Amniotic stem cell (primary cell): ENCODE data around the gene MEGF9.
"Not testable (repeated sequence)": the region's sequence is repeated elsewhere in the genome, so short reads cannot be mapped to it uniquely, and the experiment has no call there.

Source experiments
- DNase-seq: peaks from one replicate; lab custom pipeline; 2025; lab: John Stamatoyannopoulos, UW

MEGF9 gene

DNA sequence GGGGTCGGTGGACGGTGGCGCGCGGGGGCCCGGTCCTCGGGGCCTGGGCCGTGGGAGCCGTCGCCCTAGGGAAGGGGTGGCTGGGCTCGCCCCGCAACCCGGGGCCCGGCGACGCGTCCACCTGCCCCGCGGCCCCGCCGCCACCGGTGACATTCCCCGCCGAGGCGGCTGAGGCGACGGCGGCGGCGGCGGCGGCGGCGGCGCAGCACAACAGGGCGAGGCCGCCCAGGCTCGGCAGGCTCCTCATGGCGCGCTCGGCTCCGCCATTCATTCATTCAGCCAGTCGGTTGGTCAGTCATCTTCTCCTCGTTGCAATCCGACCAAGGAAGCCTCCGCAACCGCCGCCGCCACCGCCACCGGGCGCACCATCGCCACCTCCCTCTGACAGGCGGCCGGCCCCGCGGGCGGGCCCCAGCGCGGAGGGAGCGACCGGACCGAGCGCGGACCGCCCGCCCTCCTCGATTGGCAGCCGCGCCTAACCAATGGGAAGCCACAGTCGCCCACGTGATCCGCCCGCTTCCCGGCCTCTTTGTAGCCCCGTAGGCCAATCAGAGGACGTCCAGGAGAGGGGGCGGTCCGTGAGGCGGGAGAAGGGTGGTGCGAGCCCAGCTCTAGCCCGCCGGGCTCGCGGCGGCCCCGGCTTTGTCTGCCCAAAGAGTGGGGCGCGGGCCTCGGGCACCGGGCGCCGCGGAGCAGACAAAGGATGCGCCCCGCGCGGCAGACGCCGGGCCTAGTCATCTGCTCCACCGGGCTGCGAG, at the start of gene MEGF9:
TSS of gene MEGF9 (minus strand) at position 383 of the 758 bp plus-strand sequence. CDS start at position 271, 112 bp downstream.
- peak; percentile 98 for DNase-seq

- no peak for DNase-seq
These were observed 46.7 kb upstream of the MEGF9 start for GRCh38 chr9:120761006-120761405.

- DNase-seq = no peak
These were observed 45.6 kb upstream of the MEGF9 start for GRCh38 chr9:120759755-120760400.

DNA sequence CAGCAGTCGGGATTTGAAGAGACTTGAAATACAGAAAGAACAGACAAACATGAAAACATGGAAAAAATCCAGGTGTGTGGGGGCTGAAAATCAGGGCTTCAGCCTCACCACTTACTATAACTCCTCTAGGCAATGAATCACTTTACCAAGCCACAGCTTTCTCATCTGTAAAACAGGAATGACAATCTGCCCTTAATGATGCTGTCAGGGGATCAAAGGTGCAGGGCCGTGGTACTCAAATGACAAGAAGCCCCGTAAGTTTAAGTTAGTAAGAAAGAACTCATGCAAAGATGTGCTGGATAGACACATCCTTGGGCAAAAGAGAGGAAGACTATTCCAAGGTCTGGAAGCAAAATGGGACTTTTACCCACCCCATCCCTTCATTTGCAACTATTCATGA, 44.3 kb upstream of the MEGF9 start:
- DNase-seq = no peak

DNA sequence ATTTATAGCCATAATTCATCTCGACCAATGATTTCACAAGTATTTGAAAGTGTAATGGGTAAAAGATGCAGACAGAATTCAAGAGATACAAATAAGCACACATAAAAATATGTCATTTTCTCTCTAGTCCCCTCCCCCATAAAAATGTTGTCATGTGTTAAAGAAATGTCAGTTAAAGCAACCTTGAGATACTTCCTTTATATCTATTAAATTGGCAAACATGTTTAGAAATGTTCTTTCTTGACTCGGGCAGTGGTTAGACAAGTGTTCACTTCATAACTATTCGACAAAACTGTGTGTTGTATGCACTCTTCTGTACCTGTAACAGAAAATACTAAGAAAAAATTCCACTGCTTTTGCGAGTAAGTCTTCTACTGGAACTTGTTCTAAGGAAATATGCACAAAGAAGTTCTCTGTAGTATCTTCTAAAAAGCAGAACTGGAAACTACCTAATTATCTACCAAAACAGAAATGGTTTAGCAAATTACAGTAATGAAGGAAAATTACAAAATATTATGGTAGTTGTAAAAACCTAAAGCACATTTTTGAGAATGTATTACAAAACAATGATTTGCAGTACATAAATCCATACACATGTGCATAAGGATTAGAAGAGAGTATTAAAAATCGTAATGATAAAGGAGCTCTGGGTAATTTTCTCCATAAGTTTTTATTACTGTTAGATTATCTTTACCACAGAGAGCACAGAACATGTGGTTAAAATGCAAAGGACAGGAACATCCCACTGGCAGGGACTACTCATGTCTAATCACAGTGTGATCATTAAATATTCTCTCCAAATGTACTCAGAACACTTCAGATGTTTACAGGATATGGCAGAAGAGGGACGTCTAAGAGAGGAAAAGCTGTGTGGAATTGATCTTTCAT, 43.0 kb upstream of the MEGF9 start:
- no peak for DNase-seq

GRCh38 chr9:120756531-120756930, 42.3 kb upstream of the MEGF9 start:
- DNase-seq = no peak

GRCh38 chr9:120755810-120756434, 41.7 kb upstream of the MEGF9 start:
- no peak for DNase-seq

- DNase-seq = no peak
These were observed 40.8 kb upstream of the MEGF9 start for GRCh38 chr9:120755044-120755443.

DNA sequence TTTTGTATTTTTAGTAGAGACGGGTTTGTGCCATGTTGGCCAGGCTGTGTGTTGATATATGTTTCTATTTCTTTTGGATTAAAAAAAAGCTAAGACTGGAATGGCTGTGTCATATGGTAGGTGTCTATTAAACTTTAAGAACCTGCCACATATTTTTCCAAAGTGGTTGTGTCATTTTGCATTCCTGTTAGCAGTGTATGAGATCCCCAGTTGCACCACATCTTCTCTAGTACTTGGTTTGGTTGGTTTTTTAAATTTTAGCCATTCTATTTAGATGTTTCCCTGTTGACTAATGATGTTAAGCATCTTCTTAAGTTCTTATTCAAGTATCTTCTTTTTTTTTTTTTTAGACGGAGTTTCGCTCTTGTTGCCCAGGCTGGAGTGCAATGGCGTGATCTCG, 36.2 kb upstream of the MEGF9 start:
- no peak for DNase-seq

GRCh38 chr9:120746366-120746765, 32.1 kb upstream of the MEGF9 start:
- not testable (repeated sequence) for DNase-seq

DNA sequence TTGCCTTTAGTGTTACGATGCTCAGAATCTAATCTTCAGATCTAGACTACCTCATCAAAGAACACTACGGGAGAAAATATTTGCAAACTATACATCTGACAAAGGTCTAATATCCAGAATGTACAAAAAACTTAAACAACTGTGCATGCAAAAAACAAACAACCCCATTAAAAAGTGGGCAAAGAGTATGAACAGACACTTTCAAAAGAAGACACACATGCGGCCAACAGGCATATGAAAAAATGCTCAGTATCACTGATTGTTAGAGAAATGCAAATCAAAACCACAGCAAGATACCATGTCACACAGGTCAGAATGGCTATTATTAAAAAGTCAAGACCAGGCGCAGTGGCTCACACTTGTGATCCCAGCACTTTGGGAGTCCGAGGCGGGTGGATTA, 31.0 kb upstream of the MEGF9 start:
- DNase-seq = no peak

DNA sequence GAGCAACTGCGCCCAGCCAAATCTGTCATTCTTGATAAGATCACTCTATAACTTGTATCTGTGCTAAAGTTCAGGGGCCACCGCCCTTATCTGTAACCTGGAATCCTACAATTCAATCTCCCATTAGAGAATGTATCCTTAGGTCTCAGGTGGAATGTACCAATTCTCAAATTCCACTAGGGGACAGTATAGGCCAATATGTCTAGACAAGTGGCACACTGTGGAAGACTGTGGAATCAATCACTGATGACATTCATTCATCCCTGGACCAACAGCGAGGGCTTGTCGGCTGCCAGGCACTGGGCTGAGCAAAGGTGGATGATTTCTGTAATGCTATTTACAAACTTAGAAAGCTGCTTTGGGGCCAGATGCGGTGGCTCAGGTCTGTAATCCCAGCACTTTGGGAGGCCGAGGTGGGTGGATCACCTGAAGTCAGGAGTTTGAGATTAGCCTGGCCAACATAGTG, 28.7 kb upstream of the MEGF9 start:
- DNase-seq = no peak

GRCh38 chr9:120741701-120742100, 27.4 kb upstream of the MEGF9 start:
- DNase-seq = no peak

DNA sequence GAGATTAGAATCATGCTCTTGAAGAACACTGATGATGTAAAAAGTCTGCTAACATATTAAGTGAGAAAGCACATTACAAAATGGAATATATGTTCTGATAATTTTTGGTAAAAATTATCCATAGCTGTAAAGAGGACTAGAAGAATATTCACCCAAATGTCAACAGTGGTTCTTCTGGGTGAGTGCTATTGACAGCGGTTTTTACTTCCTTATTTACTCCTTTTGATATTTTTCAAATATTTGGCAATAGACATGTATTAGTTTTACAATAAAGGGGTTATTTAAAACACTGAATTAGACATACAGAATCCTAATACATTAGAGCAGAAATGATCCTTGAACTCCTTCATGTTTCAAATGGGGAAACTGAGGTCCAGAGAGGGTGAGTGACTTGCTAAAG, 26.9 kb upstream of the MEGF9 start:
- no peak for DNase-seq

DNA sequence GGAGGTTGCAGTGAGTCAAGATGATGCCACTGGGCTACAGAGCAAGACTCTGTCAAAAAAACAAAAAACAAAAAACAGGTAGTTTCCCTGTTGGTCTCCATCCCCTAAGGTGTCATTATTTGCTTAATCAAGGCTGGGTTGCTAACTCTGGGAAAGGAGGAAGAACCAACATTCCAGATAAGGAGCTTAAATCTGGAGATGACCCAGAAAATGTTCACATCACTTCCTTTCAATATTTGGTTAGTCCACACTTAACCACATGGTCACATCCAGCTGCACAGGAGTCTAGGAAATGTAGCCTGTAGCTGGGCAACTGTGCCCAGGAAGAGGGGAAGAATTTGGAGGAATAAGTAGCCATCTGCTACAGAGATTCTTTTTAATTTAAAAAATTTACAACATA, 25.9 kb upstream of the MEGF9 start:
- DNase-seq = no peak

DNA sequence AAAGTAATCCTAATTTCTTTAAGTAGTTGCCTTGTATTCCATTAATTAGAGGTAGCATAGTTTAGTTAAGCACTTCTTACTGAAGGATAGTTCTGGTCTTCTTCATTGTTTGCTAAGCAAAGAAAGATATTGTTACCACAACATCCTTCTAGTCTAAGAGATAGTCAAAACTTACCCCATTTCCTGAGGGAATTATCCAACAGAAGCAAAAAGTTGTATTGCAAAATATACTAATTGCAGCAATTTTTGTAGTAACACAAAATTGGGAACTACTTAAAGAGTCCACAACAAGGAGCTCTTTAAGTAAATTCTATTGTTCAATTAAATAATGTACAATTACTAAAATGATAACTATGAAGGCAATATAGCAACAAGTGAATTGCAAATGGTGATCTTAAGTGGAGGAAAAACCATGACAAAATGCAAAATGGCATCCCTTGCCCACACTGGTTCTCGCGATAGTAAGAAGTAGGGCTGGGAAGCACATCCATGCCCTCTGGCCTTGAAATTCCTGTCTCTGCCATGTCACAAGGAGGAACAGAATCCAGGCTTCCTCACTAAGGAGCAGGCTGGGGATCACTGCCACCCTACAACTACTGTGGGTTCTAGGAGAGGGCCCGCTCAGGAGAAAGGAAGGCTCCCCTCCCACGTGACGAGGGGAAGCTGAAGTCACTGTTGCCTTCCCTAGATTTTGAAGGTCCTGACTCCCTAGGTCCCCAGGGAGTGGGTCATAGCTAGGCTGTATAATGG, 23.3 kb upstream of the MEGF9 start:
- DNase-seq = no peak

DNA sequence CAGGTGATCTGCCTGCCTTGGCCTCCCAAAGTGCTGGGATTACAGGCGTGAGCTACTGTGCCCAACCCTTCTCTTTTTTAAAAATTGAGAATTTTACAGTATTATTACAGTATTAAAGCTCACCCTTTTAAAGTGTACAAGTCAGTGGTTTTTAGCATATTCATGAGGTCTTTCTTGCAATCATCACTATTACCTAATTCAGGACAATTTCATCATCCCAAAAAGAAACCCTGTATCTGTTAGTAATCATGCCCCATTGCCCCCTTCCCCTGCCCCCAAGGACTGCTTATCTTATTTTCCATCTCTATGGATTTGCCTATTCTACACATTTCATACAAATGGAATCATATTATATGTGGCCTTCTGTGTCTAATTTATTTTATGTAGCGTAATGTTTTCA, 22.6 kb upstream of the MEGF9 start:
- DNase-seq = no peak

GRCh38 chr9:120735415-120736126, 21.3 kb upstream of the MEGF9 start:
- DNase-seq = no peak

DNA sequence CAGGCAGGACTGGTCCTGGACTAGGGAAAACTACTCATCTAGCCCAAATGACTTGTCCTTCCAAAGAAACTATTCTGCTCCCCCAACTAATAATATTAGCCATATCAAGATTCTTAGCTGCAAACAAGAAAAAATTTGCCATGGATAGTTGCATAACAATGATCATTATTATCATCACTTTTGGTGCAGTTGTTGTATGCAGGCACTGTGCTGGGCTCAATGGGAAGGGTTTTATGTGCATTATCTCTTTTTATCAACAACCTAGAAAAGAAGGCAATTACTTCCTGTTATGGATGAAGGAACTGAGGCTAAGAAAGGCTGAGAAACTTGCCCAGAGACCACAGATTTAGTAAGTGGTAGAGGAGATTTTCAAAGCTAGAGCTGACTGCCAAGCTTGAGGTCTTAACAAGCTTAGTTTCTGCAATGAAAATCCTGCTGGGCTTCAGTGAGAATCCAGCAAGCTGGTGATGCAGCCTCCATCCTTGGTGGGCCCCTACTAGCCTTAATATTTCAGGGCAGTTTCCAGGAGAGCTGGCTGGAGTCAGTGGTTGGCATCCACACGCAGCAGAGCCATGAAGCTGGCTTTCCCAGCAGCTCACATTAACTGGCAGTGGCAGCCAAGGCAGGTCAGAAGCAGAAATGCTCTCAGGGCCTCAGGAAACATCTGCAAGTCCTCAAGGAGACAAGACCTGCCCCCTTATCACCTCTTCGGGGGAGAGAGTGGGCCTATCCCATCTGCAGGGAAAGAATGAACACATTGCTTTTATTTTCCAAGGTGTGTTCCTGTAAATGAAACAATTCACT, 20.5 kb upstream of the MEGF9 start:
- DNase-seq = no peak

DNA sequence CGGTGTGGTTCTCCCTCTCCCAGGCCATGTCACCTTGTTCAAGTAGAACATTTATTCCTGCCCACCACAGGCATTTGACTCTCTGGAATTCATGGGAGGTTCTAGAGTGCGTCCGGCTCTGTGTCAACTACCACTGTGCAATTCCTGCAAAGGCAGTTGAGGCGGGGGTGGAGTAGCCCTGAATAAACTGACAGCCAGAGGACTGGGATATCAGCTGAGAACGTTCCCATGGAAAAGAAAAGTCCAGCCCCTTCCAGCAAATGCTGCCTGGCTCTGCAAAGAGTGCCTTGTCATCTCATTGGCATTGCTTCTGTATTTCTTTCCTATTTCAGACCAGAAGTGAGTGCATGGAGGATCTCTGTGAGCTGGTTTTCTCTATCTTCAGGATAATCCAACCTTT, 18.9 kb upstream of the MEGF9 start:
- DNase-seq = peak; percentile 17
